Activated CD4-positive, alpha-beta T cell treated with anti-CD3 and anti-CD28 coated beads for 36 hours (primary cell): ENCODE results near the gene EFCAB8. TPM values are rescaled to one million over a fixed set of nuclear protein-coding genes. Genes with fewer than 3 reads are reported as not detected.
"Not testable (repeated sequence)": the region's sequence is repeated elsewhere in the genome, so short reads cannot be mapped to it uniquely, and the experiment has no call there.

ENCODE experiments used
- ATAC-seq: fragments of 200-7000 bp; cut with Tn5 transposase; one replicate; pipeline ENCODE4 v1.10.0; 2021; ENCODE audit warnings: mild to moderate bottlenecking, moderate library complexity
- CTCF ChIA-PET: fragments of 350-600 bp; sonication (Branson Sonifier 250); formaldehyde crosslinking; loops from one replicate; lab custom pipeline; 2021; ENCODE audit warnings: antibody characterized with exemption; lab: Charles Lee
- POLR2A ChIA-PET: fragments of 350-600 bp; sonication (Branson Sonifier 250); formaldehyde crosslinking; loops from one replicate; lab custom pipeline; 2021; ENCODE audit warnings: antibody characterized with exemption, inconsistent platforms; lab: Charles Lee
- DNase-seq: peaks from one replicate; pipeline ENCODE4 v3.0.0-alpha.2; 2020
- H3K27ac Mint-ChIP-seq: one replicate; pipeline ENCODE4 v1.8.0; 2021; ENCODE audit warnings: mixed read lengths
- H3K27me3 Mint-ChIP-seq: one replicate; pipeline ENCODE4 v1.8.0; 2021; ENCODE audit warnings: mixed read lengths
- H3K36me3 Mint-ChIP-seq: one replicate; pipeline ENCODE4 v1.8.0; 2021; ENCODE audit warnings: low read depth, mixed read lengths
- H3K4me1 Mint-ChIP-seq: one replicate; pipeline ENCODE4 v1.8.0; 2021; ENCODE audit warnings: mixed read lengths
- H3K4me3 Mint-ChIP-seq: one replicate; pipeline ENCODE4 v1.8.0; 2021; ENCODE audit warnings: mild to moderate bottlenecking, moderate library complexity, mixed read lengths
- H3K9me3 Mint-ChIP-seq: one replicate; pipeline ENCODE4 v1.8.0; 2021; ENCODE audit warnings: low read depth, mixed read lengths
- intact Hi-C, 2 experiments: fragments of 100-400 bp; cut with DNase I in 1 of 2; cut with micrococcal nuclease in 1 of 2; formaldehyde crosslinking; loops; one replicate each; pipeline versions ENCODE4 v1.14.2 to v1.15.1; 2022 to 2024; cut with DNase I, micrococcal nuclease
- total RNA-seq, 2 experiments: library from RNA; stranded (reverse); gene quantifications; one replicate each; pipeline ENCODE4 v1.2.3, GENCODE V29; 2021

The EFCAB8 gene
- total RNA-seq, 2 experiments from 2014 or later: 0.37 to 0.40 TPM

- peak overlapping the region; percentile 11 for H3K4me3 Mint-ChIP-seq
- H3K9me3 Mint-ChIP-seq, intact Hi-C loops, ATAC-seq, DNase-seq, H3K36me3 Mint-ChIP-seq, H3K27me3 Mint-ChIP-seq: not testable (repeated sequence)
- H3K4me1 Mint-ChIP-seq: peaks cover 49% of the 10 kb centered on the region
- ChIA-PET POLR2A (interaction anchor here (0.9 kb wide), 1 partner anchor 18 kb away, joined by 4 read pairs; no protein-coding TSS in a partner anchor), CTCF (interaction anchor here (0.7 to 1.6 kb wide), 4 partner anchors 8 to 54 kb away, joined by 3 to 5 read pairs (median 4); no protein-coding TSS in a partner anchor)
- H3K27ac Mint-ChIP-seq: peak overlapping the region; percentile 17
Observed at GRCh38 chr20:32950539-32950938, 91.8 kb downstream of the EFCAB8 start.

DNA sequence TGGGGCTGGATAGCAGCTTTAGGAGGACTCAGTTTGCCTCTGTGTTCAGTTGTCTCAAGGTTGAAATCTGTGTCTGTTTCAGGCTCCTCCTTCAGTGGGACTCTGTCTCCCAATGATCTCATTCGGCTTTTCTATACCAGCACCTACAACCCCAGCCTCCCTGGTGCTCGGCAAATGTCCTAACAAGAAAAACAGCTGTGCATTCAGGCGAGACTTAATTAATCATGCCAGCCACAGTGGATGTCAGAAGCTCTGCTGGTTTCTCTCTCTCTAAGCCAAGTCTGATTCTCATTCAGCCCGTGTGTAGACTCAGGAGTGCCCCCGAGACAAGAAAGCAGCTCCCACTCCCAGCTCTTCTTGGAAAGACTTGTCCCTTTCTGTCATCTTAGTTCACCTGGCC, 98.7 kb downstream of the EFCAB8 start:
- intact Hi-C loops: no loop called here
- ATAC-seq (no peak), DNase-seq (no peak)
- ChIA-PET POLR2A (interaction anchor here (0.6 to 0.7 kb wide), 2 partner anchors 12 to 56 kb away, joined by 3 read pairs; no protein-coding TSS in a partner anchor), CTCF (interaction anchor here (0.8 to 1.3 kb wide), 4 partner anchors 10 to 17 kb away, joined by 4 to 6 read pairs (median 4); no protein-coding TSS in a partner anchor)
- H3K27me3 Mint-ChIP-seq: no peaks in the 10 kb centered on the region
- peaks cover 12% of the 10 kb centered on the region for H3K4me1 Mint-ChIP-seq
- peaks cover 12% of the 10 kb centered on the region for H3K36me3 Mint-ChIP-seq
- no peak overlapping the region for H3K27ac Mint-ChIP-seq
- peaks cover 20% of the 10 kb centered on the region for H3K9me3 Mint-ChIP-seq
- no peak overlapping the region for H3K4me3 Mint-ChIP-seq

DNA sequence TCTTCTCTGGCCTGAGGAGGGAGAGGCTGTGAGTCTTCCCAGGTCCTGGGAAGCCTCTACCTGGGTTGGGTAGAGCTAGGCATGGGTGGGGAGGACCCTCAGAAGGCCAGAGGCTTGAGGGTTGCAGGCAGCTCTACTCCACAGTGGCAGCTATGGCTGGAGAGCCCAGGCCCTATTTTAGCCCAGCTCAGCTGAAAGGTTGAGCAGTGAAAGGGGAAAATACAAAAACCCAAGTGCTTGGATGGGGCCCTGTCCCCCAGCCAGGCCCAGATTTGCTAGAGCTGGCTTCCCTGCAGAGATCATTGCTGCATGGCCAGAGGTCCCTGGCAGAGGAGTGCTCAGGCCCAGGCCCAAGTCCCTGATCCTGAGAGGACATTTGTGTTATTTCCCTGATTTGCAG, 99.9 kb downstream of the EFCAB8 start:
- DNase-seq: no peak
- ChIA-PET CTCF (interaction anchor here (0.7 to 1.3 kb wide), 4 partner anchors 9 to 474 kb away, joined by 4 to 6 read pairs (median 4); no protein-coding TSS in a partner anchor), POLR2A (no interaction called here)
- Mint-ChIP-seq H3K27me3 (no peaks in the 10 kb centered on the region), H3K9me3 (peaks cover 18% of the 10 kb centered on the region), H3K4me1 (peaks cover 15% of the 10 kb centered on the region), H3K36me3 (peaks cover 12% of the 10 kb centered on the region), H3K4me3 (no peak overlapping the region), H3K27ac (no peak overlapping the region)
- intact Hi-C loops: no loop called here
- no peak for ATAC-seq

DNA sequence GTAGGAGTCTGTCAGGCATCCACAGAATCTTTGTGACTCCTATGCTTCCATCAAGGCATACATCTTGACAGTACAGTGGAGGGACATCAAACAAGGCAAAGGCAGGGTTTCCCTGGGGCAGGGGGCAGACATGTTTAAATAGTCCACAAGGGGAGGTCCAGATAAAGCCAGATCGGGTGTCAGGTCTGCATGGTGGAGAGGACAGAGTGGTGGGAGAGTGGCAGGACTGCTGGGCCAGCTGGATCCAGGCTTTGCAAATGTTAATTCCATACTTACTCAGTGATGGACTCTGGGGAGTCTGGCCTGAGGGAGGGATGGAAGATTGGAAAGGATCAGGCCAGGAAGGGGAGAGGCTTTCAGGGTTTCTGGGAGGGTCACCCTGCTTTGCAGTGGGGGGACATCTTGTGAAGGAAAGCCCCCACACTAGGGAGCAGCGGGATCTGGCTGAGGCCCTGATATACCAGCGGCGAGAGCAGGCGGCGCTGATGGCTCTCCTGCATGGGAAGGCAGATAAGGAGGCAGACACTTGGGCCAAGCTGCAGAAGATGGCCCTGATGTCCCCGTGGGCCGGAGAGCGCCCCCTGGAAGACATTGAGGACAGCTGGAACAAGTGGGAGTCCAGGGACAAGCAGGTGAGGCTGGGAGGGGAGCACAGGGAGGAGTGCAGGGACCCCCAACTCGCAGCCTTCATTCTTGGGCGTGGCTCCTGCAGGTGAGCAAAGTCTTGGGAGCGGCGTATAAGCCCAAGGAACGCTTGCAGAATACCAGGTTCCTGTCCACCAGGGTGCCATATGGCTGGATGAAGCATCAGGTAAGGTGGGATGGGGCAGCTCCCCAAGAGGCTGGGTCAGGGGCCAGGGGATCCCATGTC, 100.9 kb downstream of the EFCAB8 start:
- Mint-ChIP-seq H3K27me3 (no peaks in the 10 kb centered on the region), H3K36me3 (peaks cover 10% of the 10 kb centered on the region), H3K4me3 (no peak overlapping the region), H3K4me1 (peaks cover 19% of the 10 kb centered on the region), H3K27ac (no peak overlapping the region), H3K9me3 (peaks cover 18% of the 10 kb centered on the region)
- ChIA-PET POLR2A (interaction anchor here (0.8 kb wide), 1 partner anchor 14 kb away, joined by 3 read pairs; no protein-coding TSS in a partner anchor), CTCF (interaction anchor here (0.6 to 1.8 kb wide), 2 partner anchors 14 to 100 kb away, joined by 3 to 8 read pairs; no protein-coding TSS in a partner anchor)
- ATAC-seq (no peak), DNase-seq (no peak)
- intact Hi-C loops: loop anchor here in 1 of 2 experiments (10.0 kb wide), 1 partner anchor 705 kb away; no protein-coding TSS in a partner anchor

DNA sequence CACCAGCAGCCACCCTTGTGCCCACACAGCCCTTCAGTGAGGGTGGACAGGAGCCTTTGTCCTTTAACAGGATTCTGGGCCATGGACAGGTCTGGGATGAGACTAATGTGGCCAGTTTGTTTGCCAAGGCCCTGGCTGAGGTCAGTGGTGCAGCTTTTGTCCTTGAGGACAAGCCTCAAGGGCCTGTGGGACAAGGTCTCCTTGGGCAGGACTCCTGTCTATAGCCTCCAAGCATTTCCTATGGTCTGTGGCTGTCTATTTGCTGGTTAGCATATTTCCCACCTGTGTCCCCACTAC, 101.4 kb downstream of the EFCAB8 start:
- no peak overlapping the region for H3K4me3 Mint-ChIP-seq
- peaks cover 10% of the 10 kb centered on the region for H3K36me3 Mint-ChIP-seq
- no peak overlapping the region for H3K27ac Mint-ChIP-seq
- DNase-seq (no peak), ATAC-seq (no peak)
- no peaks in the 10 kb centered on the region for H3K27me3 Mint-ChIP-seq
- POLR2A ChIA-PET: interaction anchor here (0.8 kb wide), 1 partner anchor 13 kb away, joined by 3 read pairs; no protein-coding TSS in a partner anchor
- CTCF ChIA-PET: interaction anchor here (1.8 kb wide), 1 partner anchor 15 kb away, joined by 8 read pairs; no protein-coding TSS in a partner anchor
- H3K4me1 Mint-ChIP-seq: peaks cover 19% of the 10 kb centered on the region
- peaks cover 18% of the 10 kb centered on the region for H3K9me3 Mint-ChIP-seq
- intact Hi-C loops: loop anchor here in 1 of 2 experiments (10.0 kb wide), 1 partner anchor 705 kb away; no protein-coding TSS in a partner anchor

GRCh38 chr20:32960849-32961731, 102.4 kb downstream of the EFCAB8 start:
- POLR2A ChIA-PET: interaction anchor here (0.8 kb wide), 1 partner anchor 12 kb away, joined by 3 read pairs; no protein-coding TSS in a partner anchor
- CTCF ChIA-PET: interaction anchor here (1.8 kb wide), 1 partner anchor 16 kb away, joined by 8 read pairs; no protein-coding TSS in a partner anchor
- ATAC-seq (no peak), DNase-seq (no peak)
- H3K9me3 Mint-ChIP-seq: peaks cover 15% of the 10 kb centered on the region
- H3K36me3 Mint-ChIP-seq: peaks cover 10% of the 10 kb centered on the region
- H3K4me1 Mint-ChIP-seq: peaks cover 19% of the 10 kb centered on the region
- intact Hi-C loops: loop anchor here in 1 of 2 experiments (10.0 kb wide), 1 partner anchor 706 kb away; no protein-coding TSS in a partner anchor
- H3K4me3 Mint-ChIP-seq: no peak overlapping the region
- no peak overlapping the region for H3K27ac Mint-ChIP-seq
- no peaks in the 10 kb centered on the region for H3K27me3 Mint-ChIP-seq

DNA sequence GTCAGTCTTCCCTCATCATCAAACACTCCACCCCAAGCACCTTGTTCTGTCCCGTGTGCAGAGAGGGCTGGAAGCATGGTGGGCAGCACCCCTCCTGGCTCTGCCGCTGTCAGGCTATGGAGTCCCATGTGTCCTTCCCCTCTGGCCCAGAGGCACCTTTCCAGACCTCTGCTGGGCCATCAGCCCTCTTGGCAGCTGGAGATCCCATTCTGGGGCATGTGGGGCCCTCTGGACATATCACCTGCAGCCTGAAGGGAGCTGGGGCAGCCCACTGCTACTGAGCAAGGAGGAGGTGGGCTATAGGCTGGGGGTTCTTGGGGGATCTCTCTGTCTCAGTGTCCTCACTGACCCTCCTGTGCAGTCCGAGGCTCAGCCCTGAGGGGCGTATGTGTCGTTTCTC, 103.3 kb downstream of the EFCAB8 start:
- Mint-ChIP-seq H3K27ac (no peak overlapping the region), H3K4me3 (no peak overlapping the region), H3K36me3 (peaks cover 8% of the 10 kb centered on the region), H3K27me3 (no peaks in the 10 kb centered on the region), H3K4me1 (peaks cover 19% of the 10 kb centered on the region), H3K9me3 (peaks cover 11% of the 10 kb centered on the region)
- no peak for ATAC-seq
- CTCF ChIA-PET: interaction anchor here (1.5 kb wide), 1 partner anchor 12 kb away, joined by 3 read pairs; no protein-coding TSS in a partner anchor
- POLR2A ChIA-PET: no interaction called here
- intact Hi-C loops: loop anchor here in 1 of 2 experiments (10.0 kb wide), 1 partner anchor 707 kb away; no protein-coding TSS in a partner anchor
- no peak for DNase-seq

- DNase-seq, ATAC-seq, H3K4me3 Mint-ChIP-seq, H3K9me3 Mint-ChIP-seq, H3K36me3 Mint-ChIP-seq, H3K27ac Mint-ChIP-seq, H3K27me3 Mint-ChIP-seq, POLR2A ChIA-PET: not testable (repeated sequence)
- CTCF ChIA-PET: interaction anchor here (1.5 to 2.1 kb wide), 2 partner anchors 12 to 17 kb away, joined by 3 to 10 read pairs; no protein-coding TSS in a partner anchor
- peaks cover 19% of the 10 kb centered on the region for H3K4me1 Mint-ChIP-seq
- intact Hi-C loops: loop anchor here in 1 of 2 experiments (10.0 kb wide), 1 partner anchor 708 kb away; no protein-coding TSS in a partner anchor
Observed at GRCh38 chr20:32962646-32963045, 103.9 kb downstream of the EFCAB8 start.

DNA sequence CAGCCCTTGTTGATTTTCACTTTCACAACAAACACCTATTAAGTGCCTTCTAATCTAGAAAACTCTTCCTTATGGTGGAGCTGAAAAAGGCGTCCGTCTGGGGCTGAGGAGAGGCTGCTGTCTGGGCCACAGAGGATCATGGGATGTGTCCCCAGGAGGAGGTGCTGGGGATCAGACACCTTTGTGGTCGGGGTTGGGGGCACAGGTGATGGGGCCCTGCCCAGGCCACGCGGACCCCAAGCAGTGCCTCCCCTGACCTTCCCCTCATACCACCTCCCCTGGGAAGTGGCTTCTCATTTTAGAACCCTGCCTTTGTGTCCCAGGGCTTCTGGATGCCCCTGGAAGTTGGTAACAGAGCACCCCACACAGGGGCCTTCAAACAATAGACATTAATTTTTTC, 104.5 kb downstream of the EFCAB8 start:
- ChIA-PET CTCF (interaction anchor here (1.5 to 2.1 kb wide), 2 partner anchors 11 to 17 kb away, joined by 3 to 10 read pairs; no protein-coding TSS in a partner anchor), POLR2A (no interaction called here)
- Mint-ChIP-seq H3K27ac (no peak overlapping the region), H3K4me1 (peaks cover 19% of the 10 kb centered on the region), H3K9me3 (peaks cover 2% of the 10 kb centered on the region), H3K27me3 (no peaks in the 10 kb centered on the region), H3K4me3 (no peak overlapping the region), H3K36me3 (peaks cover 2% of the 10 kb centered on the region)
- ATAC-seq (no peak), DNase-seq (no peak)
- intact Hi-C loops: loop anchor here in 1 of 2 experiments (10.0 kb wide), 1 partner anchor 708 kb away; no protein-coding TSS in a partner anchor

- Mint-ChIP-seq H3K27ac (no peak overlapping the region), H3K4me1 (peaks cover 19% of the 10 kb centered on the region), H3K27me3 (no peaks in the 10 kb centered on the region), H3K36me3 (peaks cover 2% of the 10 kb centered on the region), H3K4me3 (no peak overlapping the region), H3K9me3 (no peaks in the 10 kb centered on the region)
- ChIA-PET CTCF (interaction anchor here (1.2 to 2.1 kb wide), 3 partner anchors 14 to 40 kb away, joined by 3 to 10 read pairs (median 4); partner anchors contain the start of gene SUN5), POLR2A (no interaction called here)
- ATAC-seq: no peak
- no peak for DNase-seq
- intact Hi-C loops: loop anchor here in 1 of 2 experiments (10.0 kb wide), 1 partner anchor 710 kb away; no protein-coding TSS in a partner anchor
Observed at GRCh38 chr20:32964575-32964974, 105.9 kb downstream of the EFCAB8 start.
